ENCODE measurements around the gene COQ6. TPM values are rescaled to one million over a fixed set of nuclear protein-coding genes. Genes with fewer than 3 reads are reported as not detected.

Gene COQ6
- total RNA-seq, 2 experiments from 2014 or later = 18.7 to 20.5 TPM

DNA sequence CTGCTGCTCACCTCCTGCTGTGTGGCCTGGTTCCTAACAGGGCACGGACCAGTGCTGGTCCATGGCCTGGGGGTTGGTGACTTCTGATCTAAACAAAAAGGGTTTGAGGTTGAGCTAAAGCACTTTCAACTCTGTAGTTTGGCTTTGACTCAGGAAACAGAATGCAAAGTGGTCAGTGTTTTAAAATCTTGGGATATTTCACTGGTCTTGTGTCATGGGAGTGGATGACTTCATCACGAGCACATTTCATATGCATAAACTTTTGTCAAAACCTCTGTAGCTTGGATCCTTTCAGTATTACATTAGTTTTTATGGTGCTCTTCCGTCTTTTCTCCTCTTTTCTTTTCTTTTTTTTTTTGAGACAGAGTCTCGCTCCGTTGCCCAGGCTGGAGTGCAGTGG lies 25.8 kb upstream of the COQ6 start:
- intact Hi-C loops (cut with micrococcal nuclease; ENCODE audit: unreplicated experiment) = no loop called here
- no peaks in the 10 kb centered on the region for H3K79me2 ChIP-seq (ENCODE audit: insufficient read depth, low read depth, low read length)
- H3K9me2 ChIP-seq (ENCODE audit: insufficient read depth, low read length) = no peaks in the 10 kb centered on the region
- H3K9me3 ChIP-seq (ENCODE audit: low read length) = no peaks in the 10 kb centered on the region
- no peak for TF ChIP-seq EZH2phosphoT487 (IDR thresholded peaks at IDR 0.05; ENCODE audit: borderline replicate concordance, low read depth, low read length)
- TF ChIP-seq, protein P1, sequence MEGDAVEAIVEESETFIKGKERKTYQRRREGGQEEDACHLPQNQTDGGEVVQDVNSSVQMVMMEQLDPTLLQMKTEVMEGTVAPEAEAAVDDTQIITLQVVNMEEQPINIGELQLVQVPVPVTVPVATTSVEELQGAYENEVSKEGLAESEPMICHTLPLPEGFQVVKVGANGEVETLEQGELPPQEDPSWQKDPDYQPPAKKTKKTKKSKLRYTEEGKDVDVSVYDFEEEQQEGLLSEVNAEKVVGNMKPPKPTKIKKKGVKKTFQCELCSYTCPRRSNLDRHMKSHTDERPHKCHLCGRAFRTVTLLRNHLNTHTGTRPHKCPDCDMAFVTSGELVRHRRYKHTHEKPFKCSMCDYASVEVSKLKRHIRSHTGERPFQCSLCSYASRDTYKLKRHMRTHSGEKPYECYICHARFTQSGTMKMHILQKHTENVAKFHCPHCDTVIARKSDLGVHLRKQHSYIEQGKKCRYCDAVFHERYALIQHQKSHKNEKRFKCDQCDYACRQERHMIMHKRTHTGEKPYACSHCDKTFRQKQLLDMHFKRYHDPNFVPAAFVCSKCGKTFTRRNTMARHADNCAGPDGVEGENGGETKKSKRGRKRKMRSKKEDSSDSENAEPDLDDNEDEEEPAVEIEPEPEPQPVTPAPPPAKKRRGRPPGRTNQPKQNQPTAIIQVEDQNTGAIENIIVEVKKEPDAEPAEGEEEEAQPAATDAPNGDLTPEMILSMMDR (conservative IDR thresholded peaks at IDR 0.05; ENCODE audit: low read length) = no peak
- no TSS peak for BruUV-seq (replicated peaks)
- no peak for DNase-seq (ENCODE audit: low spot score)
- no peak overlapping the region for H3K4me3 ChIP-seq (ENCODE audit: low read depth, low read length, poor library complexity, severe bottlenecking)
- no peak overlapping the region for H3K27ac ChIP-seq (ENCODE audit: low read depth, low read length, poor library complexity, severe bottlenecking)
- no peak overlapping the region for H3K4me2 ChIP-seq (ENCODE audit: low read length)
- 0 out of 2 replicates have a peak, but pooled peaks cover 3% of the 10 kb centered on the region for H4K20me1 ChIP-seq (ENCODE audit: insufficient read depth, low read length)
- H2AFZ ChIP-seq (ENCODE audit: low read length) = no peak overlapping the region
- CTCF ChIA-PET (ENCODE audit: unreplicated experiment) = no interaction called here
- POLR2A ChIA-PET = interaction anchor here (1.5 kb wide), 1 partner anchor 11 kb away, joined by 5 read pairs; no protein-coding TSS in a partner anchor
- H3K36me3 ChIP-seq (ENCODE audit: insufficient read depth, low read length) = peaks cover 96% of the 10 kb centered on the region
- no peaks in the 10 kb centered on the region for H3K4me1 ChIP-seq (ENCODE audit: insufficient read depth, low read length, poor library complexity, severe bottlenecking)

DNA sequence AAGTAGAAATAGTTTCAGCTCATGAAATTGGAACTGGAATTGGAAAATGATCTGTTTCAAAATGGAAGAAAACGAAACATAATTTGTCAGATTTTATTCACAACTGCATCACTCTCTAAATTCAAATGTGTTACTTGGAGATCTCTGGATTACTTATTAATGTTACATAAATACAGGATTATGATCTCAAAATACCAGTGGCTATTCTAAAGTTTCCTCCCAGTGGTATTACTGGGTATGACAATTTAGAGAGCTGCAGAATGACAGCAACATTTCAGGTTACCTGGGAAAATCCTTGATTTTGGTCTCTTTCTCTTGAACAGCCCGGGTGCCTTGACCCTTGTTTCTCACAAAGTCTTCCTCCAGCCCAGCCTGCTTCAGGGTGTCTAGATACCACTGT lies 14.4 kb upstream of the COQ6 start:
- peak; percentile 31 for DNase-seq (ENCODE audit: low spot score)
- intact Hi-C loops (cut with micrococcal nuclease; ENCODE audit: unreplicated experiment) = no loop called here
- Histone ChIP-seq H3K9me2 (ENCODE audit: insufficient read depth, low read length) (no peaks in the 10 kb centered on the region), H3K9me3 (ENCODE audit: low read length) (no peaks in the 10 kb centered on the region), H3K79me2 (ENCODE audit: insufficient read depth, low read depth, low read length) (no peaks in the 10 kb centered on the region), H3K27ac (ENCODE audit: low read depth, low read length, poor library complexity, severe bottlenecking) (no peak overlapping the region), H3K36me3 (ENCODE audit: insufficient read depth, low read length) (peaks cover 45% of the 10 kb centered on the region), H2AFZ (ENCODE audit: low read length) (no peak overlapping the region), H3K4me1 (ENCODE audit: insufficient read depth, low read length, poor library complexity, severe bottlenecking) (no peaks in the 10 kb centered on the region), H3K4me2 (ENCODE audit: low read length) (no peak overlapping the region), H4K20me1 (ENCODE audit: insufficient read depth, low read length) (no peaks in the 10 kb centered on the region), H3K4me3 (ENCODE audit: low read depth, low read length, poor library complexity, severe bottlenecking) (no peak overlapping the region)
- CTCF ChIA-PET (ENCODE audit: unreplicated experiment) = no interaction called here
- TF ChIP-seq, protein P1 (conservative IDR thresholded peaks at IDR 0.05; ENCODE audit: low read length) = peak; percentile 65
- TF ChIP-seq EZH2phosphoT487 (IDR thresholded peaks at IDR 0.05; ENCODE audit: borderline replicate concordance, low read depth, low read length) = no peak
- POLR2A ChIA-PET = interaction anchor here (0.5 to 0.7 kb wide), 2 partner anchors 32 to 416 kb away, joined by 3 to 4 read pairs; no protein-coding TSS in a partner anchor
- BruUV-seq (replicated peaks) = no TSS peak

DNA sequence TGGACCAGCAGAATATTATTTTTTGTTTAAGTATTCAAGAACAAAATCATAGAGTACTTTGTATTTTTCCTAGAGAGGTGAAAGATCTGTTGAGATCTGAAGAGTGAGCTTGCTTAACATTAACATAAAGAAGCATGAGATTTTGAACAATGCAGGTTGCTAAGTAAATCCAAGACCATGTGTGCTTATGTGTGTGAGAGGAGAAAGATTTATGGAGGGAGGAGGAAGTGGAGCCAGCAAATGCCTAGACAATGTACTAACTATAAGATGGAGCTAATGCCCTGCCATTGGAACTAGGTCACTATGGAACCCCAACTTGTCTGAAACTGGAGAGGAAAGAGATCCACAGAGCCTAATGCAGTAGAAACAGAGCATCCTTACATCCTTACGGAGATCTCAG lies 13.6 kb upstream of the COQ6 start:
- Histone ChIP-seq H3K79me2 (ENCODE audit: insufficient read depth, low read depth, low read length) (no peaks in the 10 kb centered on the region), H3K4me2 (ENCODE audit: low read length) (no peak overlapping the region), H3K9me2 (ENCODE audit: insufficient read depth, low read length) (no peaks in the 10 kb centered on the region), H2AFZ (ENCODE audit: low read length) (no peak overlapping the region), H3K4me1 (ENCODE audit: insufficient read depth, low read length, poor library complexity, severe bottlenecking) (no peaks in the 10 kb centered on the region), H3K27ac (ENCODE audit: low read depth, low read length, poor library complexity, severe bottlenecking) (no peak overlapping the region), H3K9me3 (ENCODE audit: low read length) (no peaks in the 10 kb centered on the region), H3K4me3 (ENCODE audit: low read depth, low read length, poor library complexity, severe bottlenecking) (no peak overlapping the region), H4K20me1 (ENCODE audit: insufficient read depth, low read length) (no peaks in the 10 kb centered on the region), H3K36me3 (ENCODE audit: insufficient read depth, low read length) (peaks cover 36% of the 10 kb centered on the region)
- TF ChIP-seq EZH2phosphoT487 (IDR thresholded peaks at IDR 0.05; ENCODE audit: borderline replicate concordance, low read depth, low read length) = no peak
- TF ChIP-seq, protein P1 (conservative IDR thresholded peaks at IDR 0.05; ENCODE audit: low read length) = no peak
- intact Hi-C loops (cut with micrococcal nuclease; ENCODE audit: unreplicated experiment) = no loop called here
- BruUV-seq (replicated peaks) = no TSS peak
- ChIA-PET POLR2A (interaction anchor here (0.6 kb wide), 1 partner anchor 38 kb away, joined by 3 read pairs; no protein-coding TSS in a partner anchor), CTCF (ENCODE audit: unreplicated experiment) (interaction anchor here (0.6 kb wide), 1 partner anchor 164 kb away, joined by 3 read pairs; no protein-coding TSS in a partner anchor)
- no peak for DNase-seq (ENCODE audit: low spot score)
